SK-N-DZ (cell line): ENCODE data around the gene SPPL3. TPM values are rescaled to one million over a fixed set of nuclear protein-coding genes. Genes with fewer than 3 reads are reported as not detected.
"Not testable (repeated sequence)": the region's sequence is repeated elsewhere in the genome, so short reads cannot be mapped to it uniquely, and the experiment has no call there.

Source experiments
- DNase-seq: peaks from one replicate; pipeline ENCODE4 v3.0.0-alpha.2; 2015; ENCODE audit warnings: low spot score
- polyA plus RNA-seq, 2 experiments: library from polyadenylated mRNA; depleted of rRNA; stranded (reverse); fragments of >200 nt; gene quantifications; 2 replicates each; pipeline ENCODE4 v1.2.3, GENCODE V29; 2014

SPPL3 gene
- polyA plus RNA-seq (2014; cell fraction: cytosol; rRNA removed): 10.2 and 13.0 TPM in 2 replicates
- polyA plus RNA-seq (2014; cell fraction: nucleus; rRNA removed): 4.9 and 9.7 TPM in 2 replicates

- peak; percentile 91 for DNase-seq
Measured at GRCh38 chr12:120904197-120904773, at the start of gene SPPL3. TSS of gene SPPL3 (minus strand) at chr12:120904358. CDS start at chr12:120903867, 491 bp downstream.

- DNase-seq: no peak
Measured at GRCh38 chr12:120950807-120951206, 46.6 kb upstream of the SPPL3 start.

- not testable (repeated sequence) for DNase-seq
Measured at GRCh38 chr12:120950260-120950799, 46.2 kb upstream of the SPPL3 start.

GRCh38 chr12:120945516-120945915 is 41.4 kb upstream of the SPPL3 start:
- not testable (repeated sequence) for DNase-seq

- DNase-seq: peak; percentile 40
Measured at GRCh38 chr12:120944645-120945217, 40.6 kb upstream of the SPPL3 start.

GRCh38 chr12:120943482-120943881 is 39.3 kb upstream of the SPPL3 start:
- no peak for DNase-seq

GRCh38 chr12:120941846-120942405 is 37.8 kb upstream of the SPPL3 start:
- DNase-seq: no peak

GRCh38 chr12:120941412-120941811 is 37.3 kb upstream of the SPPL3 start:
- DNase-seq: no peak

- DNase-seq: no peak
Measured at GRCh38 chr12:120940799-120941198, 36.6 kb upstream of the SPPL3 start.

GRCh38 chr12:120940006-120940405 is 35.8 kb upstream of the SPPL3 start:
- no peak for DNase-seq

GRCh38 chr12:120939523-120939922 is 35.4 kb upstream of the SPPL3 start:
- no peak for DNase-seq

GRCh38 chr12:120938496-120938895 is 34.3 kb upstream of the SPPL3 start:
- DNase-seq: no peak

GRCh38 chr12:120936197-120936596 is 32.0 kb upstream of the SPPL3 start:
- DNase-seq: no peak

GRCh38 chr12:120933786-120934185 is 29.6 kb upstream of the SPPL3 start:
- DNase-seq: no peak

GRCh38 chr12:120932956-120933526 is 28.9 kb upstream of the SPPL3 start:
- no peak for DNase-seq

- no peak for DNase-seq
Measured at GRCh38 chr12:120932058-120932457, 27.9 kb upstream of the SPPL3 start.

- no peak for DNase-seq
Measured at GRCh38 chr12:120930032-120930431, 25.9 kb upstream of the SPPL3 start.

GRCh38 chr12:120928864-120929652 is 24.9 kb upstream of the SPPL3 start:
- DNase-seq: no peak

- DNase-seq: no peak
Measured at GRCh38 chr12:120925740-120926563, 21.8 kb upstream of the SPPL3 start.

GRCh38 chr12:120922279-120922678 is 18.1 kb upstream of the SPPL3 start:
- no peak for DNase-seq

- no peak for DNase-seq
Measured at GRCh38 chr12:120921637-120922036, 17.5 kb upstream of the SPPL3 start.
